Nephron (organoid): ENCODE data around the gene ARHGAP6.

Source experiments
- H3K27ac Mint-ChIP-seq, 3 experiments: 2 replicates each; pipeline ENCODE4 v1.8.0; 2020; ENCODE audit warnings: mixed read lengths in 3 of 3, mild to moderate bottlenecking in 2 of 3, moderate library complexity in 1 of 3
- H3K27me3 Mint-ChIP-seq: 2 replicates; pipeline ENCODE4 v1.8.0; 2021; ENCODE audit warnings: low read depth, mild to moderate bottlenecking, moderate library complexity, mixed read lengths
- H3K36me3 Mint-ChIP-seq: 2 replicates; pipeline ENCODE4 v1.8.0; 2020; ENCODE audit warnings: low read depth, mixed read lengths
- H3K4me1 Mint-ChIP-seq: 2 replicates; pipeline ENCODE4 v1.8.0; 2020; ENCODE audit warnings: mixed read lengths
- H3K4me3 Mint-ChIP-seq, 3 experiments: 2 replicates each; pipeline ENCODE4 v1.8.0; 2020; ENCODE audit warnings: mild to moderate bottlenecking in 3 of 3, mixed read lengths in 3 of 3, moderate library complexity in 2 of 3
- H3K9me3 Mint-ChIP-seq: 2 replicates; pipeline ENCODE4 v1.8.0; 2020; ENCODE audit warnings: mixed read lengths
- TF ChIP-seq, protein P1 (sequence below), 3 experiments: fragments of 200-600 bp; sonication (generic); IDR thresholded peaks; one replicate each; pipeline ENCODE4 v1.5.0; 2021; ENCODE audit warnings: antibody characterized with exemption in 3 of 3; ENCODE audit not compliant: unreplicated experiment in 3 of 3

ARHGAP6 gene

DNA sequence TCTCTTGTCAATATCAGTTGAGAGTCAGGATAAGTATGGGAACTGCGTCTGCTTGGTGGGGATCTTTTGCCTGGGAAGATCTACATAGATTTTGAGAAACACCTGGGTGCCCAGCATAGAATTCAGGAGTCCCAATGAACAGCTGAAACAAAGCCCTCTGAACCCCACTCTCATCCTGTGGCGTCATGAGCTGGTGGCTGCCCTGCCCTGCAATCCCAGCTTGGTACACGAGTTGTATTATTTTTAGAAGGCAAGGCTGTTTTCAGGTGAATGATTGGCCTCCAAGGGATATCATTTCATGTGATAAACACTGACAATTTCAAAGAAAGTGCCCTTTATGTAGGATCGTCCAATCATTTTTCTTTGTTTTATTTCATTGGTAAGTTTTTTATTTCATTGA lies 493.8 kb downstream of the ARHGAP6 start:
- H3K36me3 Mint-ChIP-seq = peaks cover 19% of the 10 kb centered on the region
- H3K4me3 Mint-ChIP-seq = no peak overlapping the region
- TF ChIP-seq, protein P1, sequence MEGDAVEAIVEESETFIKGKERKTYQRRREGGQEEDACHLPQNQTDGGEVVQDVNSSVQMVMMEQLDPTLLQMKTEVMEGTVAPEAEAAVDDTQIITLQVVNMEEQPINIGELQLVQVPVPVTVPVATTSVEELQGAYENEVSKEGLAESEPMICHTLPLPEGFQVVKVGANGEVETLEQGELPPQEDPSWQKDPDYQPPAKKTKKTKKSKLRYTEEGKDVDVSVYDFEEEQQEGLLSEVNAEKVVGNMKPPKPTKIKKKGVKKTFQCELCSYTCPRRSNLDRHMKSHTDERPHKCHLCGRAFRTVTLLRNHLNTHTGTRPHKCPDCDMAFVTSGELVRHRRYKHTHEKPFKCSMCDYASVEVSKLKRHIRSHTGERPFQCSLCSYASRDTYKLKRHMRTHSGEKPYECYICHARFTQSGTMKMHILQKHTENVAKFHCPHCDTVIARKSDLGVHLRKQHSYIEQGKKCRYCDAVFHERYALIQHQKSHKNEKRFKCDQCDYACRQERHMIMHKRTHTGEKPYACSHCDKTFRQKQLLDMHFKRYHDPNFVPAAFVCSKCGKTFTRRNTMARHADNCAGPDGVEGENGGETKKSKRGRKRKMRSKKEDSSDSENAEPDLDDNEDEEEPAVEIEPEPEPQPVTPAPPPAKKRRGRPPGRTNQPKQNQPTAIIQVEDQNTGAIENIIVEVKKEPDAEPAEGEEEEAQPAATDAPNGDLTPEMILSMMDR (IDR thresholded peaks at IDR 0.05; ENCODE audit: unreplicated experiment in 3 of 3) = no peak
- H3K27me3 Mint-ChIP-seq = no peaks in the 10 kb centered on the region
- no peaks in the 10 kb centered on the region for H3K4me1 Mint-ChIP-seq
- no peaks in the 10 kb centered on the region for H3K9me3 Mint-ChIP-seq
- no peak overlapping the region for H3K27ac Mint-ChIP-seq

DNA sequence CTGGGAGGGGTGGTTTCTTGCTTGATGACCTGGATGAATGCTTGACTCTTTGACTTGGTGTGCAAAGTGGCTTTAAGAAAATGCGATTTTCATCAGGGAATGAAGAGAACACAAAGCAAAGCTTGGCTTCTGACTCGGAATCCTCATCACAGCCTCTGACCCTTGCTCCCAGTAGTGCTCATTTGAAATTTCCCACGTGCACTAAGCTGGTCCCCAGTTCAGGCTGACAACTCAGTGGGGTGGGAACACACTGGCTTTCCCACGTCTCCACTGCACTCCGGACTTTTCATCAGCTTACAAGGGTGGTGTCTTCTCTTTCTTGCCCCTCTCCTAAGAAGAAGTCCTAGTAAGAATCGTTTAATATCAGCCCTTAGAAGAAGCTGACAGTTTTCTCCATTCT lies 501.3 kb downstream of the ARHGAP6 start:
- no peak overlapping the region for H3K4me3 Mint-ChIP-seq

DNA sequence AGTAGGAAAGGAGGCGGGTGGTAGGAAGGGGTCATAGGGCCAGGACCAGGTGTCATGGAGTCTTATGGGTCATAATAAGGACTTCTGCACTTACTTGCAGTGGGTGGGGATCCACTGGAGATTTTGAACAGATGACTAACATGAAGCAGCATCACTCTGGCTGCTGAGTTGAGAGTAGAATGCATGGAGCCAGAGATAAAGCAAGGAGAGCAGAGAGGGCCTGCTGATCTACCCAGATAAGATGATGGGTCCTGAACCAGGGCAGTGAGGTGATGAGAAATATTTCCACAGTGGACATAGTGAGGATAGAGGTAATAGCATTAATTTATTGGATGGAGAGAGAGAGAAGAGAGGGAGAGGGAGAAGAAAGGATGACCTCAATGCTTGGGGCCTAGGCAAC lies 506.6 kb downstream of the ARHGAP6 start:
- Mint-ChIP-seq H3K36me3 (peaks cover 4% of the 10 kb centered on the region), H3K27me3 (no peaks in the 10 kb centered on the region), H3K27ac (no peak overlapping the region), H3K4me1 (no peaks in the 10 kb centered on the region), H3K9me3 (no peaks in the 10 kb centered on the region), H3K4me3 (no peak overlapping the region)
- TF ChIP-seq, protein P1 (IDR thresholded peaks at IDR 0.05; ENCODE audit: unreplicated experiment in 3 of 3) = no peak

More for the DNA sequence above, 501.3 kb downstream of the ARHGAP6 start:
- Mint-ChIP-seq H3K9me3 (no peaks in the 10 kb centered on the region), H3K36me3 (peaks cover 14% of the 10 kb centered on the region), H3K27ac (no peak overlapping the region), H3K27me3 (no peaks in the 10 kb centered on the region), H3K4me1 (no peaks in the 10 kb centered on the region)
- TF ChIP-seq, protein P1 (IDR thresholded peaks at IDR 0.05; ENCODE audit: unreplicated experiment in 3 of 3) = no peak

DNA sequence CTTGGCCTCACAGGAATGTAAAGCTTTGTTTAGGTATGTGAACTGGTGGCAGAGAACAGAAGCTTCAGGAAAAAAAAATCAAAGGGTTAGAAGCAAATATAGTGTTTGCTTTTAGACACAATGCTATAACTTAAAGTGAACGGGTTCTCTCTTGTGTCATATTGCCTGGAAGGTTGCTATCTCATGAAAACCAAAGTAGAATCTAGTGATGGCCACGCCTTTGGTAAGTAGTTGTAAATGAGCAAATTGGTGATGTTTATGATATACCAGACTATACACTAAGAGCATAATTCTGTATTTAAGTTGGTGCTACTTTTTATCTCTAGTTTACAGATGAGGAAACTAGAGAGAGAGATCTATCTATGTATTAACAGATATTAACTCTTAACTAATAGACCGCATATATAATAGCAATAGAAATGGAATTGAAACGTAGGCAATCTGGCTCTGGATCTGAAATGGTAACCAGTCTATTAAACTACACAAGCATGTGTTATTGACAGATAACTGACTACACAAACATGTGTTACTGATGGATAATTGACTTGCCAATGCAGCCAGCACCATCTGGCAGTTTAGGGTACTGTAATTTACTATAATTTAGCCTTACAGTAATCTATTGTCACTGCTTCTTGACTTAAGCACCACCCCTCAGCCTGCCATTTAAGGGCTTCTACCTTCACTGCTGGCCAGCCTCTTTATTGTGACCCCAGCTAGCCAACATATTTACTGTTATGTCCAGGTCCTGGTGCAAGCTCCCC lies 513.7 kb downstream of the ARHGAP6 start:
- TF ChIP-seq, protein P1 (IDR thresholded peaks at IDR 0.05; ENCODE audit: unreplicated experiment in 3 of 3) = no peak
- no peak overlapping the region for H3K4me3 Mint-ChIP-seq
- H3K36me3 Mint-ChIP-seq = peaks cover 5% of the 10 kb centered on the region
- H3K4me1 Mint-ChIP-seq = no peaks in the 10 kb centered on the region
- peak overlapping the region; percentile 25 to 83 (median 28) for H3K27ac Mint-ChIP-seq
- no peaks in the 10 kb centered on the region for H3K27me3 Mint-ChIP-seq
- H3K9me3 Mint-ChIP-seq = no peaks in the 10 kb centered on the region

DNA sequence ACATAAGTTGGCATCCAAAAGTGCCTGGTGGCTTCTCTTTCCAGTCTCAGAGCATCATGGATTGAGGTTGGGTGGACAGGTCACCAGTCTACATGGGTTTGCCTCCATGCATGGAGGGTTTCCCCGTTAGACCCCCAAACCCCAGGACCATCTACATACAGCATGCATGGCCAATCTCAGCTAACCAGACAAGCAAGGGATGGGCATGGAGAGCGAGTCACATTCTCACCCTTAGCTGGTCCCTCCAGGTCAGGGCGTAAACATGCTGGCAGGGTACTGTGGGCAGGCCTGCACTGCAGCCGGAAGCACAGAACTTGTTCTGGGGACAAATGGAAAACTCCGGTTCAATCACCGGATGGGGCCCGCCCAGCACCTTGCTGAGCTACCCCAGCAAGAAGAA lies 517.3 kb downstream of the ARHGAP6 start:
- TF ChIP-seq, protein P1 (IDR thresholded peaks at IDR 0.05; ENCODE audit: unreplicated experiment in 3 of 3) = no peak
- H3K27me3 Mint-ChIP-seq = no peaks in the 10 kb centered on the region
- no peak overlapping the region for H3K4me3 Mint-ChIP-seq
- no peaks in the 10 kb centered on the region for H3K4me1 Mint-ChIP-seq
- no peaks in the 10 kb centered on the region for H3K36me3 Mint-ChIP-seq
- H3K9me3 Mint-ChIP-seq = no peaks in the 10 kb centered on the region
- H3K27ac Mint-ChIP-seq = no peak overlapping the region

DNA sequence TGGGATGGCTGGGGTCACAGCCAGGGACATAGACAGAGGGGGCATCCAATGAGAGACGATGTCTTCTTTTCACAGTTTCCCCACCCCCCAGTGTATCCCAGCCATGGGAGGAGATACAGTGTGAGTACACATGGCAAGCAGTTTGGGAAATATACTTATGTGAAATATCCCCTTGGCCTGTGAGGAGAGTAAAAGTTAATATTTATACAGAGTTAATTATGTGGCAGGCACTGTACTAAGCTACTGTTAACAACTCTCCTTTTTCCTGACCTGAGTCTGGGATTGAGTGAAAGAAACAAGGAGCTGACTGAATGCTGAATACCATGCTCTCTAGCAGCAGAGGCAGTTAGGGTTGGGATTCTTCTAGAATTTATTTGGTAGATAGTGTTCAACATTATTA lies 519.3 kb downstream of the ARHGAP6 start:
- TF ChIP-seq, protein P1 (IDR thresholded peaks at IDR 0.05; ENCODE audit: unreplicated experiment in 3 of 3) = no peak
- H3K27me3 Mint-ChIP-seq = no peaks in the 10 kb centered on the region
- no peaks in the 10 kb centered on the region for H3K9me3 Mint-ChIP-seq
- no peaks in the 10 kb centered on the region for H3K36me3 Mint-ChIP-seq
- no peak overlapping the region for H3K4me3 Mint-ChIP-seq
- no peaks in the 10 kb centered on the region for H3K4me1 Mint-ChIP-seq
- H3K27ac Mint-ChIP-seq = no peak overlapping the region
